Upper lobe of left lung (tissue), 4 donors: ENCODE measurements around the gene UTY.

ENCODE experiments used
- EP300 ChIP-seq, 4 donors: sonication (generic); formaldehyde crosslinking; IDR thresholded peaks; one replicate each; pipeline ENCODE4 v1.5.1; 2017; ENCODE audit warnings: antibody characterized with exemption in 4 of 4, control low read depth in 2 of 4
- POLR2A ChIP-seq, 4 donors: fragments of 450-650 bp; IDR thresholded peaks; one replicate each; pipeline ENCODE4 v1.5.1; 2016 to 2017; ENCODE audit warnings: antibody characterized with exemption in 4 of 4, mild to moderate bottlenecking in 2 of 4
- POLR2AphosphoS5 ChIP-seq, 2 donors: sonication (generic); formaldehyde crosslinking; IDR thresholded peaks; one replicate each; pipeline ENCODE4 v1.5.1; 2017; ENCODE audit warnings: antibody characterized with exemption in 2 of 2
- TF ChIP-seq, protein P1 (sequence below), 6 experiments: fragments of 450-650 bp in 4 of 6; fragments of 200-600 bp in 2 of 6; sonication (generic) in 2 of 6; IDR thresholded peaks; one replicate each; pipeline ENCODE4 v1.5.1; 2016 to 2019; ENCODE audit warnings: antibody characterized with exemption in 6 of 6

DNA sequence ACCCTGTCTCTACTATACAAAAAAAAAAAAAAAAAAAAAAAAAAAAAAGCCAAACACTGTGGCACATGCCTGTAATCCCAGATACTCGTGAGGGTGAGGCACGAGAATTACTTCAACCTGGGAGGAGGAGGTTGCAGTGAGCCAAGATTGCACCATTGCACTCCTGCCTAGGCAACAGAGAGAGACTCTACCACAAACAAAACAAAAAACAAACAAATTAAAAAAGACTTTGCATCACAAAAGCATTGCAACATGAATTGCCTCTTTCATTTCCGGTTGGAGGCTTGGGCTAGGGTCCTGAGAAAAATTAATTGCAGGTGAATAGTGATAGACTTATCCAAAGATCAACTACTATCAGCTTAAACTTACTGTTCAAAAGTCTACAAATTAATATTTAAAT, 180.4 kb downstream of the UTY start:
- no peak for TF ChIP-seq POLR2A (IDR thresholded peaks at IDR 0.05)
- TF ChIP-seq, protein P1, sequence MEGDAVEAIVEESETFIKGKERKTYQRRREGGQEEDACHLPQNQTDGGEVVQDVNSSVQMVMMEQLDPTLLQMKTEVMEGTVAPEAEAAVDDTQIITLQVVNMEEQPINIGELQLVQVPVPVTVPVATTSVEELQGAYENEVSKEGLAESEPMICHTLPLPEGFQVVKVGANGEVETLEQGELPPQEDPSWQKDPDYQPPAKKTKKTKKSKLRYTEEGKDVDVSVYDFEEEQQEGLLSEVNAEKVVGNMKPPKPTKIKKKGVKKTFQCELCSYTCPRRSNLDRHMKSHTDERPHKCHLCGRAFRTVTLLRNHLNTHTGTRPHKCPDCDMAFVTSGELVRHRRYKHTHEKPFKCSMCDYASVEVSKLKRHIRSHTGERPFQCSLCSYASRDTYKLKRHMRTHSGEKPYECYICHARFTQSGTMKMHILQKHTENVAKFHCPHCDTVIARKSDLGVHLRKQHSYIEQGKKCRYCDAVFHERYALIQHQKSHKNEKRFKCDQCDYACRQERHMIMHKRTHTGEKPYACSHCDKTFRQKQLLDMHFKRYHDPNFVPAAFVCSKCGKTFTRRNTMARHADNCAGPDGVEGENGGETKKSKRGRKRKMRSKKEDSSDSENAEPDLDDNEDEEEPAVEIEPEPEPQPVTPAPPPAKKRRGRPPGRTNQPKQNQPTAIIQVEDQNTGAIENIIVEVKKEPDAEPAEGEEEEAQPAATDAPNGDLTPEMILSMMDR (IDR thresholded peaks at IDR 0.05) = no peak
- TF ChIP-seq POLR2AphosphoS5 (IDR thresholded peaks at IDR 0.05) = no peak
- TF ChIP-seq EP300 (IDR thresholded peaks at IDR 0.05) = no peak
